ENCODE measurements around the gene CRY2. TPM values are rescaled to one million over a fixed set of nuclear protein-coding genes. Genes with fewer than 3 reads are reported as not detected.
A peak's percentile ranks its signal among the peaks of the same experiment; 100 is the strongest.

CRY2 gene
- total RNA-seq, 2 experiments from 2014 or later = 248 TPM

DNA sequence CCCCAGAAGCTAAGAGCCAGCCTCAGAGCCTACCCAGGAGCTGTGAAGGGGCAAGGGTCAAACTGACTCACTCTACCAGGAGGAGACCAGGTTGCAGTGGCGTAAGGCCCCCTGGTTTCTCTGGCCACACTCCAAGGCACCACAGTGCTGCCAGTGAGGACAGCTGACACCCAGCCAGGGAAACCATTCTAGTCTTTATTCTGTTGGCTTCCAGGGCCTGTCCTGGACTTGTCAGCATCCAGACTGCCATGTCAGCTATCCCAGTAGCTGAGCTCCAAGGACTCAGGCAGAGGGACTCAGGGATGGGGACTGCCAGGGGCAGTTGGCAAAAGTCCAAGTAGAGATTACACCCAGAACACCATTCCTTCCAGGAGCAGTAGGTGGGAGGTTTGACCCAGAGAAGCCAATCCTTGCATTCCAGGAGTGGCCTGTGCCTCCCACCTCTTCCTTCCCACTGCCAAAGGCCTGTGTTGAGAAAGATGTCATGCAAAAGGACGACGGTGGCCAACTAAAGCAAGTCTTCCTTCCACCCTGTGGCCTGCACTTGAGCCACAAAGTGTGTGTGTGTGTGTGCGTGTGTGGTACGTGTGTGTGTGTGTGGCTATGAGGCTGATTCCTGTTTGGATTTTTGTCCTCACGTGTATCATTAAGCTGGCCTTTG, 34.6 kb downstream of the CRY2 start:
- peaks cover 67% of the 10 kb centered on the region for H3K36me3 Mint-ChIP-seq (ENCODE audit: low read depth)
- H3K4me1 ChIP-seq (ENCODE audit: insufficient read depth, low read length) = peaks cover 13% of the 10 kb centered on the region
- no peaks in the 10 kb centered on the region for H3K27me3 ChIP-seq (ENCODE audit: control insufficient read depth in 1 of 2, insufficient read depth in 2 of 2, low read length in 2 of 2)
- no peaks in the 10 kb centered on the region for H3K27me3 Mint-ChIP-seq
- ATAC-seq (ENCODE audit: poor library complexity) = no peak
- H3K4me1 Mint-ChIP-seq (ENCODE audit: low read depth) = peaks cover 11% of the 10 kb centered on the region
- intact Hi-C loops (cut with DNase I, micrococcal nuclease) = no loop called here
- peak overlapping the region; percentile 36 for H3K27ac Mint-ChIP-seq
- peaks cover 42% of the 10 kb centered on the region for H3K36me3 ChIP-seq (ENCODE audit: insufficient read depth, low read length)
- CTCF ChIA-PET = no interaction called here
- no peak overlapping the region for H3K4me3 ChIP-seq (ENCODE audit: low read length)
- peaks cover 0 to 5% of the 10 kb centered on the region in 2 experiments for H3K9me3 ChIP-seq (ENCODE audit: control insufficient read depth in 1 of 2, insufficient read depth in 1 of 2, low read length in 2 of 2)
- TF ChIP-seq CTCF (IDR thresholded peaks at IDR 0.05) = no peak
- DNase-seq = peak in 1 of 14 experiments; percentile 12
- peak overlapping the region; percentile 35 for H3K4me3 Mint-ChIP-seq
- POLR2A ChIA-PET = no interaction called here
- H3K9me3 Mint-ChIP-seq = no peaks in the 10 kb centered on the region
- no peak overlapping the region for H3K27ac ChIP-seq (ENCODE audit: low read depth in 1 of 2, low read length in 2 of 2)

GRCh38 chr11:45884596-45885185, 37.4 kb downstream of the CRY2 start:
- H3K36me3 ChIP-seq (ENCODE audit: insufficient read depth, low read length) = peaks cover 21% of the 10 kb centered on the region
- peak overlapping the region; percentile 81 for H3K4me3 Mint-ChIP-seq
- H3K27me3 Mint-ChIP-seq = no peaks in the 10 kb centered on the region
- peaks cover 13% of the 10 kb centered on the region for H3K4me1 ChIP-seq (ENCODE audit: insufficient read depth, low read length)
- POLR2A ChIA-PET = no interaction called here
- peaks cover 43% of the 10 kb centered on the region for H3K36me3 Mint-ChIP-seq (ENCODE audit: low read depth)
- CTCF ChIA-PET = no interaction called here
- no peak overlapping the region for H3K27ac ChIP-seq (ENCODE audit: low read depth in 1 of 2, low read length in 2 of 2)
- peaks cover 0 to 5% of the 10 kb centered on the region in 2 experiments for H3K9me3 ChIP-seq (ENCODE audit: control insufficient read depth in 1 of 2, insufficient read depth in 1 of 2, low read length in 2 of 2)
- peaks cover 11% of the 10 kb centered on the region for H3K4me1 Mint-ChIP-seq (ENCODE audit: low read depth)
- H3K27ac Mint-ChIP-seq = peak overlapping the region; percentile 77
- H3K4me3 ChIP-seq (ENCODE audit: low read length) = peak overlapping the region; percentile 34
- no peak for ATAC-seq (ENCODE audit: poor library complexity)
- H3K9me3 Mint-ChIP-seq = no peaks in the 10 kb centered on the region
- DNase-seq = peak in 1 of 14 experiments; percentile 27
- no peaks in the 10 kb centered on the region for H3K27me3 ChIP-seq (ENCODE audit: control insufficient read depth in 1 of 2, insufficient read depth in 2 of 2, low read length in 2 of 2)
- intact Hi-C loops (cut with DNase I, micrococcal nuclease) = loop anchor here in 1 of 2 experiments (5.0 kb wide), 1 partner anchor 508 kb away; the partner anchor contains the start of gene CHRM4
- no peak for TF ChIP-seq CTCF (IDR thresholded peaks at IDR 0.05)

- ChIA-PET POLR2A (no interaction called here), CTCF (no interaction called here)
- H3K9me3 ChIP-seq (ENCODE audit: control insufficient read depth in 1 of 2, insufficient read depth in 1 of 2, low read length in 2 of 2) = peaks cover 0 to 5% of the 10 kb centered on the region in 2 experiments
- intact Hi-C loops (cut with DNase I, micrococcal nuclease) = loop anchor here in 1 of 2 experiments (5.0 kb wide), 1 partner anchor 507 kb away; the partner anchor contains the start of gene CHRM4
- ATAC-seq (ENCODE audit: poor library complexity) (peak; percentile 74), DNase-seq (peak; percentile 14 to 83 (median 46))
- peak within 1 kb of the TSS; percentile 41 for H3K4me3 ChIP-seq (ENCODE audit: low read length)
- TF ChIP-seq CTCF (IDR thresholded peaks at IDR 0.05) = no peak
- peak within 1 kb of the TSS; percentile 81 for H3K4me3 Mint-ChIP-seq
- peaks cover 36% of the 10 kb centered on the region for H3K36me3 Mint-ChIP-seq (ENCODE audit: low read depth)
- peak within 1 kb of the TSS; percentile 77 for H3K27ac Mint-ChIP-seq
- H3K27me3 ChIP-seq (ENCODE audit: control insufficient read depth in 1 of 2, insufficient read depth in 2 of 2, low read length in 2 of 2) = no peaks in the 10 kb centered on the region
- H3K4me1 ChIP-seq (ENCODE audit: insufficient read depth, low read length) = peaks cover 13% of the 10 kb centered on the region
- peaks cover 15% of the 10 kb centered on the region for H3K36me3 ChIP-seq (ENCODE audit: insufficient read depth, low read length)
- no peaks in the 10 kb centered on the region for H3K9me3 Mint-ChIP-seq
- no peak within 1 kb of the TSS for H3K27ac ChIP-seq (ENCODE audit: low read depth in 1 of 2, low read length in 2 of 2)
- peaks cover 5% of the 10 kb centered on the region for H3K27me3 Mint-ChIP-seq
- peaks cover 11% of the 10 kb centered on the region for H3K4me1 Mint-ChIP-seq (ENCODE audit: low read depth)
Measured at GRCh38 chr11:45885274-45885920, 38.1 kb downstream of the CRY2 start, which contains the start of gene MAPK8IP1. Gene MAPK8IP1 (plus strand): TSS chr11:45885651. CDS start chr11:45885821, 170 bp downstream.

Data from CD4-positive, alpha-beta T cell (primary cell).